Stomach (tissue), 4 donors: ENCODE data around the gene CPSF4L.

Experiments
- EP300 ChIP-seq: sonication (generic); formaldehyde crosslinking; IDR thresholded peaks from one replicate; pipeline ENCODE4 v1.6.1; 2017; ENCODE audit warnings: antibody characterized with exemption
- POLR2A ChIP-seq, 4 donors: fragments of 450-650 bp; IDR thresholded peaks; one replicate each; pipeline ENCODE4 v1.6.1; 2016; ENCODE audit warnings: antibody characterized with exemption in 4 of 4, control low read depth in 2 of 4, mild to moderate bottlenecking in 1 of 4, moderate library complexity in 1 of 4
- POLR2AphosphoS5 ChIP-seq, 3 donors: sonication (generic); formaldehyde crosslinking; IDR thresholded peaks; one replicate each; pipeline ENCODE4 v1.6.1; 2016; ENCODE audit warnings: antibody characterized with exemption in 3 of 3
- TF ChIP-seq, protein P1 (sequence below), 7 experiments: fragments of 450-650 bp in 4 of 7; fragments of 200-600 bp in 3 of 7; sonication (generic) in 3 of 7; IDR thresholded peaks; one replicate each; pipeline ENCODE4 v1.5.1; 2016 to 2019; ENCODE audit warnings: antibody characterized with exemption in 7 of 7, control low read depth in 2 of 7, mild to moderate bottlenecking in 1 of 7

DNA sequence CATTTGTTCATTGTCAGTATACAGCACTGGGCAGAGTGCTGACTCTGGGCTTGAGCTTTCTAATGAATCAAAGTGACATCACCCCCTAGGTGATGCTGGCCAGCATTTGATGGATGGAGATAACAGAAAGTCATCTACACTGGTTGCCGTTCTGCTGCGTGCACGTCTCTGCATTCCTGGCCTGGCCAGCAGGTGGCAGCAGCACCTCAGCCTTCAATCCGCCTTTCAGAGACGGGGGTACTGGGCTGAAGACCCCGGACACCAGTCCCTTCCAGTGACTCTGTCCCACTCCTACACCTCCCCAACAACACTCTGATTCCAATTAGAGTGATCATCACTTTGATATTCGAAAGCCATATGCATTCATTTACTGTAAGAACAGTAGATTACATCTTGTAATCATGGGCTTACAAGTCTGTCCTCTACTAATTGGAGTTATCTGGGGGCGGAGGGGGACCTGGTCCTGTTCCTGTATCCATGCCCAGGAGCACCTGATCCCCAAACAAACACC lies 6.0 kb downstream of the CPSF4L start:
- no peak for TF ChIP-seq POLR2A (IDR thresholded peaks at IDR 0.05)
- TF ChIP-seq EP300, result no peak
- TF ChIP-seq POLR2AphosphoS5 (IDR thresholded peaks at IDR 0.05), result peak in 1 of 3 donors; percentile 34
- TF ChIP-seq, protein P1, sequence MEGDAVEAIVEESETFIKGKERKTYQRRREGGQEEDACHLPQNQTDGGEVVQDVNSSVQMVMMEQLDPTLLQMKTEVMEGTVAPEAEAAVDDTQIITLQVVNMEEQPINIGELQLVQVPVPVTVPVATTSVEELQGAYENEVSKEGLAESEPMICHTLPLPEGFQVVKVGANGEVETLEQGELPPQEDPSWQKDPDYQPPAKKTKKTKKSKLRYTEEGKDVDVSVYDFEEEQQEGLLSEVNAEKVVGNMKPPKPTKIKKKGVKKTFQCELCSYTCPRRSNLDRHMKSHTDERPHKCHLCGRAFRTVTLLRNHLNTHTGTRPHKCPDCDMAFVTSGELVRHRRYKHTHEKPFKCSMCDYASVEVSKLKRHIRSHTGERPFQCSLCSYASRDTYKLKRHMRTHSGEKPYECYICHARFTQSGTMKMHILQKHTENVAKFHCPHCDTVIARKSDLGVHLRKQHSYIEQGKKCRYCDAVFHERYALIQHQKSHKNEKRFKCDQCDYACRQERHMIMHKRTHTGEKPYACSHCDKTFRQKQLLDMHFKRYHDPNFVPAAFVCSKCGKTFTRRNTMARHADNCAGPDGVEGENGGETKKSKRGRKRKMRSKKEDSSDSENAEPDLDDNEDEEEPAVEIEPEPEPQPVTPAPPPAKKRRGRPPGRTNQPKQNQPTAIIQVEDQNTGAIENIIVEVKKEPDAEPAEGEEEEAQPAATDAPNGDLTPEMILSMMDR (IDR thresholded peaks at IDR 0.05), result peak in 6 of 7 experiments; percentile 43 to 98 (median 96)
